HL-60 (cell line): ENCODE measurements around the gene ANKRD11.

Source experiments
- DNase-seq, 2 experiments: peaks; one replicate each; pipeline ENCODE4 v3.0.0-alpha.2; 2010 to 2020; ENCODE audit warnings: low read depth in 1 of 2, low spot score in 1 of 2
- H3K27ac ChIP-seq: fragments of 250-450 bp; sonication (Bioruptor Pico); replicated peaks from 2 replicates; pipeline ENCODE4 v1.5.1; 2020; ENCODE audit warnings: mild to moderate bottlenecking, moderate library complexity
- H3K27me3 ChIP-seq: fragments of 250-450 bp; sonication (Bioruptor Pico); 2 replicates; pipeline ENCODE4 v1.5.1; 2021; ENCODE audit warnings: mild to moderate bottlenecking, moderate library complexity; ENCODE audit not compliant: insufficient read depth, poor library complexity, severe bottlenecking
- H3K4me3 ChIP-seq: replicated peaks from 2 replicates; pipeline ENCODE4 v1.5.1; 2011; ENCODE audit warnings: mild to moderate bottlenecking, control low read depth, low read length; ENCODE audit not compliant: insufficient read depth
- CTCF ChIP-seq: IDR thresholded peaks from one replicate; pipeline ENCODE4 v1.5.1; 2011; ENCODE audit warnings: low read length, control low read depth, inconsistent platforms; ENCODE audit not compliant: insufficient read depth
- GABPA ChIP-seq: IDR thresholded peaks from 2 replicates; pipeline ENCODE4 v1.6.1; 2012; ENCODE audit warnings: low read depth
- POLR2AphosphoS5 ChIP-seq: IDR thresholded peaks from 2 replicates; pipeline ENCODE4 v1.6.1; 2012; ENCODE audit warnings: low read depth
- SPI1 ChIP-seq: IDR thresholded peaks from 2 replicates; pipeline ENCODE4 v1.6.1; 2012; ENCODE audit warnings: low read depth, mild to moderate bottlenecking, borderline replicate concordance
- TF ChIP-seq, protein P1 (sequence below): IDR thresholded peaks from 2 replicates; pipeline ENCODE4 v1.6.1; 2012; ENCODE audit warnings: low read depth; ENCODE audit not compliant: insufficient replicate concordance

Gene ANKRD11

DNA sequence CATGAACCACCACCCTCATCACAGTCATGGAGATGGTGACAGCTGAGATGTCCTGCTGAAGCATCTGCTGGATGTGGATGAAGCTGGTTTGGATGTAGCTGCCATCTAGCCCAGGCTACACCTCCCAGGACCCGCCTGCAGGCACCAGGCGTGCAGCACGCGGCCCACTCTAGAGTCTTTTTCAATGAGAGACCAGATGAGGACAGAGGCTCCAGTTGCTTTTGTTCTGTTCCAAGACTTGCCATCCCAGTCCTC lies 170.8 kb downstream of the ANKRD11 start:
- H3K27me3 ChIP-seq = no peaks in the 10 kb centered on the region
- H3K4me3 ChIP-seq = no peak overlapping the region
- DNase-seq = no peak
- TF ChIP-seq, protein P1, sequence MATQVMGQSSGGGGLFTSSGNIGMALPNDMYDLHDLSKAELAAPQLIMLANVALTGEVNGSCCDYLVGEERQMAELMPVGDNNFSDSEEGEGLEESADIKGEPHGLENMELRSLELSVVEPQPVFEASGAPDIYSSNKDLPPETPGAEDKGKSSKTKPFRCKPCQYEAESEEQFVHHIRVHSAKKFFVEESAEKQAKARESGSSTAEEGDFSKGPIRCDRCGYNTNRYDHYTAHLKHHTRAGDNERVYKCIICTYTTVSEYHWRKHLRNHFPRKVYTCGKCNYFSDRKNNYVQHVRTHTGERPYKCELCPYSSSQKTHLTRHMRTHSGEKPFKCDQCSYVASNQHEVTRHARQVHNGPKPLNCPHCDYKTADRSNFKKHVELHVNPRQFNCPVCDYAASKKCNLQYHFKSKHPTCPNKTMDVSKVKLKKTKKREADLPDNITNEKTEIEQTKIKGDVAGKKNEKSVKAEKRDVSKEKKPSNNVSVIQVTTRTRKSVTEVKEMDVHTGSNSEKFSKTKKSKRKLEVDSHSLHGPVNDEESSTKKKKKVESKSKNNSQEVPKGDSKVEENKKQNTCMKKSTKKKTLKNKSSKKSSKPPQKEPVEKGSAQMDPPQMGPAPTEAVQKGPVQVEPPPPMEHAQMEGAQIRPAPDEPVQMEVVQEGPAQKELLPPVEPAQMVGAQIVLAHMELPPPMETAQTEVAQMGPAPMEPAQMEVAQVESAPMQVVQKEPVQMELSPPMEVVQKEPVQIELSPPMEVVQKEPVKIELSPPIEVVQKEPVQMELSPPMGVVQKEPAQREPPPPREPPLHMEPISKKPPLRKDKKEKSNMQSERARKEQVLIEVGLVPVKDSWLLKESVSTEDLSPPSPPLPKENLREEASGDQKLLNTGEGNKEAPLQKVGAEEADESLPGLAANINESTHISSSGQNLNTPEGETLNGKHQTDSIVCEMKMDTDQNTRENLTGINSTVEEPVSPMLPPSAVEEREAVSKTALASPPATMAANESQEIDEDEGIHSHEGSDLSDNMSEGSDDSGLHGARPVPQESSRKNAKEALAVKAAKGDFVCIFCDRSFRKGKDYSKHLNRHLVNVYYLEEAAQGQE = no peak
- TF ChIP-seq SPI1 (no peak), GABPA (no peak), CTCF (no peak), POLR2AphosphoS5 (no peak)
- H3K27ac ChIP-seq = no peak overlapping the region

DNA sequence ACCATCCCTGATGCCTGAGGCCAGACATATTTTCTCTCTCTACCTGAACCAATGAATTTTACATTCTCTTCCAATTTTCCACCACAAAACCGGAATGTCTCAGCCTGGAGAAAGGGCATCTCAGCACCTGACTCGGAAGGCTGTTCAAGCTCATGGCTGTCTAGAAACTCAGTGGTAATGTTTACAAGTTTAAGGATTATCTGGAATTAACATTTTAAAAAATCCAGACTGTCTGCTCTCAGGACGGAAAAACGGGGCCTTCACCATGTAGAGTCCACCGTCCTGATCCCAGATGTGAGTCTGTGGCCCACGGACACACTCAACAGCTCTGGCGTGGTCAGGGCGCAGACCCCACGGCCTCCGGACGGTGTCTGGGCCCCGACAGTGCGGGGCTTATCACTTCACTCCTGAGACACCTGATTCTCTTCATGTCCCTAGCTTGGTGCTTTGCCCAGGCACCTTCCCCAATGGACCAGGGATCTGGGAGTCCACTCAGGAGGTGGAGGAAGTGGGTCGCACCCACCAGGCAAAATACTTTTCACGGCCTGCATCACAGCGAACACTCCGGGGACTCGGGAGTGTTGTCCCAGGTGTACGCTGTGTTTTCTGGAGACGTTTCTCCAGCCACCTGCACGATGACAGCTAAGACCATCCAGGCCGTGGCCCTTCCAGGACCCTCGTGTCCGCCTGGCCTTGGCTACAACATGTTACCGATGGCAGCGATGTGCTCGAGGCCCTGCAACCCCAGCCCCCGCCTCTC lies 171.3 kb downstream of the ANKRD11 start:
- no peak for DNase-seq
- TF ChIP-seq GABPA (no peak), SPI1 (no peak), POLR2AphosphoS5 (no peak), CTCF (no peak)
- TF ChIP-seq, protein P1 = no peak
- Histone ChIP-seq H3K4me3 (no peak overlapping the region), H3K27ac (no peak overlapping the region), H3K27me3 (no peaks in the 10 kb centered on the region)

- Histone ChIP-seq H3K4me3 (no peak overlapping the region), H3K27me3 (no peaks in the 10 kb centered on the region), H3K27ac (no peak overlapping the region)
- TF ChIP-seq GABPA (no peak), POLR2AphosphoS5 (no peak), CTCF (no peak), SPI1 (no peak)
- DNase-seq = no peak
Observed at GRCh38 chr16:89318430-89318758, 172.0 kb downstream of the ANKRD11 start.
